ENCODE data around the gene SRL. TPM values are rescaled to one million over a fixed set of nuclear protein-coding genes. Genes with fewer than 3 reads are reported as not detected.

The SRL gene
- total and polyA plus RNA-seq, 2 of the 8 experiments (the other 6 are each of a cell fraction or from before 2014, with no cell fraction given), result 0.05 TPM; not detected in 1

- TF ChIP-seq CHD7 (IDR thresholded peaks at IDR 0.05; ENCODE audit: insufficient replicate concordance, low read length) (no peak), POLR2A (IDR thresholded peaks at IDR 0.05; ENCODE audit: control extremely low read depth in 1 of 2, low read depth in 2 of 2, low read length in 2 of 2) (peak in 1 of 2 experiments; percentile 88), CHD2 (IDR thresholded peaks at IDR 0.05; ENCODE audit: low read length) (no peak), CTCF (IDR thresholded peaks at IDR 0.05; ENCODE audit: control extremely low read depth in 1 of 3, insufficient read depth in 1 of 3, low read depth in 1 of 3, low read length in 3 of 3) (peak in 2 of 3 experiments; percentile 7 to 38; a peak in 3 of 4 replicates), USF2 (IDR thresholded peaks at IDR 0.05; ENCODE audit: low read length) (peak; percentile 63)
Observed at GRCh38 chr16:4271176-4272113, 29.6 kb upstream of the SRL start (continued).

Data from H1 (cell line).